Measurements from ENCODE around the gene GTPBP6. TPM values are rescaled to one million over a fixed set of nuclear protein-coding genes. Genes with fewer than 3 reads are reported as not detected.
"Not testable (repeated sequence)": the region's sequence is repeated elsewhere in the genome, so short reads cannot be mapped to it uniquely, and the experiment has no call there.

Gene GTPBP6
- total RNA-seq, 1 experiment from 2014 or later, result 148 TPM

- DNase-seq (ENCODE audit: low spot score), result no peak
- in situ Hi-C loops (cut with HindIII; ENCODE audit: low sequenced_read_pairs), result no loop called here
Observed at GRCh38 chrX:352582-353314, 34.2 kb upstream of the GTPBP6 start.

- in situ Hi-C loops (cut with HindIII; ENCODE audit: low sequenced_read_pairs), result no loop called here
- no peak for DNase-seq (ENCODE audit: low spot score)
Observed at GRCh38 chrX:352181-352580, 33.6 kb upstream of the GTPBP6 start.

GRCh38 chrX:351736-352135 is 33.1 kb upstream of the GTPBP6 start:
- DNase-seq (ENCODE audit: low spot score), result no peak
- in situ Hi-C loops (cut with HindIII; ENCODE audit: low sequenced_read_pairs), result no loop called here

- in situ Hi-C loops (cut with HindIII; ENCODE audit: low sequenced_read_pairs); DNase-seq (ENCODE audit: low spot score): not testable (repeated sequence)
Observed at GRCh38 chrX:351324-351641, 32.7 kb upstream of the GTPBP6 start.

- in situ Hi-C loops (cut with HindIII; ENCODE audit: low sequenced_read_pairs), result no loop called here
- no peak for DNase-seq (ENCODE audit: low spot score)
Observed at GRCh38 chrX:350534-351323, 32.1 kb upstream of the GTPBP6 start.

- DNase-seq (ENCODE audit: low spot score), result no peak
- in situ Hi-C loops (cut with HindIII; ENCODE audit: low sequenced_read_pairs), result no loop called here
Observed at GRCh38 chrX:350148-350533, 31.5 kb upstream of the GTPBP6 start.

GRCh38 chrX:349702-350101 is 31.1 kb upstream of the GTPBP6 start:
- no peak for DNase-seq (ENCODE audit: low spot score)
- in situ Hi-C loops (cut with HindIII; ENCODE audit: low sequenced_read_pairs), result no loop called here

GRCh38 chrX:349196-349595 is 30.6 kb upstream of the GTPBP6 start:
- DNase-seq (ENCODE audit: low spot score), result no peak
- in situ Hi-C loops (cut with HindIII; ENCODE audit: low sequenced_read_pairs), result no loop called here

- in situ Hi-C loops (cut with HindIII; ENCODE audit: low sequenced_read_pairs), result no loop called here
Observed at GRCh38 chrX:348461-349117, 30.0 kb upstream of the GTPBP6 start.

GRCh38 chrX:347351-348117 is 28.9 kb upstream of the GTPBP6 start:
- DNase-seq (ENCODE audit: low spot score), result no peak
- in situ Hi-C loops (cut with HindIII; ENCODE audit: low sequenced_read_pairs), result no loop called here

More at GRCh38 chrX:348461-349117, 30.0 kb upstream of the GTPBP6 start:
- DNase-seq (ENCODE audit: low spot score), result no peak

- no peak for DNase-seq (ENCODE audit: low spot score)
- in situ Hi-C loops (cut with HindIII; ENCODE audit: low sequenced_read_pairs), result no loop called here
Observed at GRCh38 chrX:346034-346813, 27.6 kb upstream of the GTPBP6 start.

- in situ Hi-C loops (cut with HindIII; ENCODE audit: low sequenced_read_pairs), result no loop called here
Observed at GRCh38 chrX:345020-345925, 26.7 kb upstream of the GTPBP6 start.

GRCh38 chrX:344371-344901 is 25.8 kb upstream of the GTPBP6 start:
- DNase-seq (ENCODE audit: low spot score), result no peak
- in situ Hi-C loops (cut with HindIII; ENCODE audit: low sequenced_read_pairs), result no loop called here

More at GRCh38 chrX:345020-345925, 26.7 kb upstream of the GTPBP6 start:
- DNase-seq (ENCODE audit: low spot score), result no peak

- DNase-seq (ENCODE audit: low spot score), result no peak
Observed at GRCh38 chrX:341541-342101, 23.0 kb upstream of the GTPBP6 start.

GRCh38 chrX:340641-341423 is 22.2 kb upstream of the GTPBP6 start:
- in situ Hi-C loops (cut with HindIII; ENCODE audit: low sequenced_read_pairs), result no loop called here
- no peak for DNase-seq (ENCODE audit: low spot score)

More at GRCh38 chrX:341541-342101, 23.0 kb upstream of the GTPBP6 start:
- in situ Hi-C loops (cut with HindIII; ENCODE audit: low sequenced_read_pairs), result no loop called here

- DNase-seq (ENCODE audit: low spot score), result no peak
- in situ Hi-C loops (cut with HindIII; ENCODE audit: low sequenced_read_pairs), result no loop called here
Observed at GRCh38 chrX:340121-340520, 21.5 kb upstream of the GTPBP6 start.
